ENCODE data around the gene TM9SF2.

The TM9SF2 gene

DNA sequence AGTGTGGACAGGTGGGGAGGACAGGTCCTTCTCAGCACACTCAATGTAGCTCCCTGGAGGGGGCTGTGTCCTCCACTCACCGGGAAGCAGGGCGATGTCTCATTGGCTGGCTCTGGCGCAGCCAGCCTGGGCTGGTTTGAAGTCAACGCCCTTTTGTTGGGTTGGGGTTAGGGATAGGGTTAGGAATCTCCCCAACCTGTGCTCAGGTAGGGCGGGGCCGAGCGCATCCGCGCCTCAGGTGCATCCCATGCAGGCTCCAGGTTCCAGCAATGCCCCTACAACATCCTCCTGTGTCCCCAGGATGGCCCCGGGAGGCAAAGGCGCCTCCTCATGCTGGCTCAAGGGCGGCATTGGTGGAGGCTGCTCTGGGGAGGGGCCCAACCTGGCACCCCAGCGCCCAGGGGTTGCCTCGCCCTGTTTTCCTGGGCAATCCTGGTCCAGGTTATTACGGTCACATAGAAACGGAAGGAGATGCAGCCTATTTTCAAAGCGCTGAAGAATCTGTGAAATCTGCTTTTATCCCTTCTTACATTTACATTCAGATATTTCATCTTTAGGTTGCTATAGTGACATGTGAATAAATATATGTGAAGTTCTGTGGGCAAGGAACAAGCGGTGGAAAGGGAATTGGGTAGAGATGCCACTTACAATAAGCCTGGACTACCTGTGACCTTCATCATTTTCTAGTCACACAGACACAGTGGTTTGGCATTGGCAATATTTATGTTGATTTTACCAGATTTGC is 74.3 kb downstream of the TM9SF2 start:
- peak in 1 of 10 donors; percentile 68 for DNase-seq
- intact Hi-C loops (cut with DNase I), result no loop called here

GRCh38 chr13:99577934-99578917 is 77.0 kb downstream of the TM9SF2 start:
- intact Hi-C loops (cut with DNase I), result no loop called here
- no peak for DNase-seq

GRCh38 chr13:99580500-99581268 is 79.4 kb downstream of the TM9SF2 start:
- intact Hi-C loops (cut with DNase I), result no loop called here
- DNase-seq, result no peak

GRCh38 chr13:99582511-99582910 is 81.2 kb downstream of the TM9SF2 start:
- intact Hi-C loops (cut with DNase I), result no loop called here

GRCh38 chr13:99585609-99586008 is 84.3 kb downstream of the TM9SF2 start:
- DNase-seq, result no peak
- intact Hi-C loops (cut with DNase I), result no loop called here

More at GRCh38 chr13:99582511-99582910, 81.2 kb downstream of the TM9SF2 start:
- DNase-seq, result no peak

GRCh38 chr13:99587021-99587420 is 85.7 kb downstream of the TM9SF2 start:
- intact Hi-C loops (cut with DNase I), result no loop called here
- no peak for DNase-seq

DNA sequence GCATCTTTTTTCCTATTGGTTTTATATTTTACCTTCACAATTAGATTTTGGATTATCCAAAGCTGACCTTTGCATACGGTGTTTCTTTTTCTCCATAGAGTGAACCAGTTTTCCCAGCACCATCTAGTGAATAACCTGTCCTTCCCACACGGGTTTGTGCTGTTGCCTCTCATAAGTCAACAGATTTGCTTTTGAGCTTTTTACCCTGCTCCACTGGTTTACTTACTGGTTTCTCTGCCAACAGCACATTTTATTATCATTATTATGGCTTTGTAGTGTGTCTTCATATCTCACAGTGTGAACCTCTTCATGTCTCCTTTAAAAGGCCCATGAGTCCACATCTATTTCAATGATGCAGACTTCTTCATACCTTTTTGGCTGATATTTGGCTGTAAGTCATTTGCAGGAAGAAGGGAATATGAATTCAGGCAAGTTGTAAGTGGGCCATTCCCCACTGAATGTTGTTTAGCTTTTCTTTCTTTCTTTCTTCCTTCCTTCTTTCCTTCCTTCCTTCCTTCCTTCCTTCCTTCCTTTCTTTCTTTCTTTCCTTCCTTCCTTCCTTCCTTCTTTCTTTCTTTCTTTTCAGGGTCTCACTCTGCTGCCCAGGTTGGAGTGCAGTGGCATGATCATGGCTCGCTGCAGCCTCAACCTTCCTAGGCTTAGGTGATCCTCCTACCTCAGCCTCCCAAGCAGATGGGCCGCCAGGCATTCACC is 86.8 kb downstream of the TM9SF2 start:
- no peak for DNase-seq
- intact Hi-C loops (cut with DNase I), result no loop called here

GRCh38 chr13:99589575-99589974 is 88.3 kb downstream of the TM9SF2 start:
- intact Hi-C loops (cut with DNase I), result no loop called here
- no peak for DNase-seq

GRCh38 chr13:99590519-99591011 is 89.3 kb downstream of the TM9SF2 start:
- DNase-seq, result no peak
- intact Hi-C loops (cut with DNase I), result no loop called here

DNA sequence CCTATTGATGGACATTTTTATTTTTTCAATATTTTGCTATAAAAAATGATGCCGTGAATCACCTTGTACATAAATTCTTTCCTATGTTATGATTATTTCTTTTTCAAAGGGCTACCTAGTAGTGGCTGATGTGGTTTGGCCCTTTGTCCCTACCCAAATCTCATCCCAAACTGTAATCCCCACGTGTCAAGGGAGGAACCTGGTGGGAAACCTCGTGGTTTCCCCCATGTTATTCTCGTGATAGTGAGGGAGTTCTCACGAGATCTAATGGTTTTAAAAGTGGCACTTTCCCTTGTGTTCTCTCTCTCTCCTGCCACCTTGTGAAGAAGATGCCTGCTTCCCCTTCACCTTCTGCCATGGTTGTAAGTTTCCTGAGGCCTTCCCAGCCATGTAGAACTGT is 94.9 kb downstream of the TM9SF2 start:
- intact Hi-C loops (cut with DNase I), result no loop called here
- DNase-seq, result no peak

DNA sequence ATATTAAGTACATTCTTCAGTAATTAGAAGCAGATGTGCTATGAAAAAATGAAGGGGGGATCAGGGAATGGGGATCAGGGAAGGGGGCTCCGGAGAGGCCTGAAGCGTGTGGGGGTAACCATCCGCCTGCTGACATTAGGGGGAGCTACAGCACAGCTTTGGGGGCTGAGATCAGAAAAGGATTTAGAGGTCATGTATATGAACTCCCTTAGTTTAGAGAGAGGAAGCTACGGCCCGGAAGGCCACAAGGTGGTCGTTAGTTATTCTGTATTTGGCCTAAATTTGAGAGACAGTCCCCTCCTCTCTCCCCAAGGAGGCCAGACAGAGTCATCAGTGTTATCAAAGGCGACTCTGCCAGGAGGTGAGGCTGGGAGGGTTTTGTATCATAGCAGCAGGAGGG is 99.0 kb downstream of the TM9SF2 start:
- DNase-seq, result no peak
- intact Hi-C loops (cut with DNase I), result loop anchor here (10.0 kb wide), 1 partner anchor 156 kb away; no protein-coding TSS in a partner anchor

DNA sequence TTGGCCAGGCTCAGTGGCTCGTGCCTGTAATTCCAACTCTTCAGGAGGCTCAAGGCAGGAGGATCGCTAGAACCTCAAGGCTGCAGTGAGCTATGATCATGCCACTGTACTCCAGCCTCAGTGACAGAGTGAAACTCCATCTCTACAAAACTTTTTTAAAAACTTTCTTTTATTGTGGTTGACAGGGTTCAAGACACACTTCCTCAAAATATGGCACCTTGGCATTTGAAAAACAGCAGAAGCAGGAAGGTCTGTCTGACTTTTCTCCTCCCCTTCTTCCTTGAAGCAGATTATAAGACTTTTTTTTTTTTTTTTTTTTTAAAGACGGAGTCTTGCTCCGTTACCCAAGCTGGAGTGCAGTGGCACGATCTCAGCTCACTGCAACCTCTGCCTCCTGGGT is 100.3 kb downstream of the TM9SF2 start:
- no peak for DNase-seq
- intact Hi-C loops (cut with DNase I), result loop anchor here (10.0 kb wide), 1 partner anchor 157 kb away; no protein-coding TSS in a partner anchor

- intact Hi-C loops (cut with DNase I), result loop anchor here (10.0 kb wide), 1 partner anchor 160 kb away; no protein-coding TSS in a partner anchor
- DNase-seq, result no peak
Observed at GRCh38 chr13:99604636-99605035, 103.4 kb downstream of the TM9SF2 start.

- intact Hi-C loops (cut with DNase I), result loop anchor here (2.0 to 10.0 kb wide), 2 partner anchors 105 to 161 kb away; partner anchors contain the start of gene TM9SF2
- peak in 3 of 10 donors; percentile 34 to 90 (median 36) for DNase-seq
Observed at GRCh38 chr13:99605420-99606323, 104.4 kb downstream of the TM9SF2 start.

GRCh38 chr13:99606324-99607066 is 105.2 kb downstream of the TM9SF2 start, which contains the start of gene CLYBL:
Gene CLYBL (plus strand): TSS chr13:99606690.
- intact Hi-C loops (cut with DNase I), result loop anchor here (2.0 to 10.0 kb wide), 2 partner anchors 106 to 162 kb away; partner anchors contain the start of gene TM9SF2

DNA sequence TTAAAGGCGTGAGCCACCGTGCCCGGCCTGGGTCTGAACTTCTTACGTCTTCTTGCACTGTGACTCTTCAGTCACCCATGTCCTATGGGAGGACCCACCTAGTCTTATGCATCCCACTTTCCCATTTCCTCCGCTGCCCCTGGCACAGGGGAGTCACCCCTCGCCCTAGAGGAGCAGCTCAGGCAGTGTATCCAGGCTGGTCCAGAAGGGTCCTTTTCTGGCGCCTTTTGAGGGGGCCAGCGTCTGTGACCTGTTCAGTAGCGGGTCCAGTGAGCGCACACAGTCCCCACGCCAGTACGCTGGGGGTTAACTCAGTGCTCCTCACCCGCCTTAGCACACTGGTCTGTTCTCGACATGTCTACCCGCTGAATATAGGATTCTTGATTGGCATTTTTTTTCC is 107.1 kb downstream of the TM9SF2 start:
- intact Hi-C loops (cut with DNase I), result loop anchor here (10.0 kb wide), 1 partner anchor 164 kb away; no protein-coding TSS in a partner anchor
- DNase-seq, result no peak

More at GRCh38 chr13:99606324-99607066, 105.2 kb downstream of the TM9SF2 start, which contains the start of gene CLYBL:
- peak; percentile 76 to 98 (median 88) for DNase-seq

- DNase-seq, result no peak
- intact Hi-C loops (cut with DNase I), result no loop called here
Observed at GRCh38 chr13:99610702-99611289, 109.5 kb downstream of the TM9SF2 start.
